NT2/D1 (cell line): ENCODE results near the gene RGS16.
"Not testable (repeated sequence)": the region's sequence is repeated elsewhere in the genome, so short reads cannot be mapped to it uniquely, and the experiment has no call there.

Experiments used
- DNase-seq: peaks from one replicate; pipeline ENCODE4 v3.0.0-alpha.2; 2011; ENCODE audit warnings: low read depth, low spot score
- H3K27me3 ChIP-seq: 2 replicates; pipeline ENCODE4 v1.6.0; 2011; ENCODE audit warnings: mild to moderate bottlenecking; ENCODE audit not compliant: insufficient read length, insufficient read depth
- H3K36me3 ChIP-seq: 2 replicates; pipeline ENCODE4 v1.6.1; 2011; ENCODE audit warnings: mild to moderate bottlenecking, low read length, mixed read lengths; ENCODE audit not compliant: insufficient read depth, insufficient read length
- H3K4me1 ChIP-seq: 2 replicates; pipeline ENCODE4 v1.5.1; 2011; ENCODE audit not compliant: insufficient read depth, insufficient read length
- H3K4me3 ChIP-seq: 2 replicates; pipeline ENCODE4 v1.5.1; 2011; ENCODE audit warnings: low read depth; ENCODE audit not compliant: insufficient read length
- H3K9ac ChIP-seq: 2 replicates; pipeline ENCODE4 v1.6.0; 2011; ENCODE audit warnings: low read depth; ENCODE audit not compliant: insufficient read length
- H3K9me3 ChIP-seq: 2 replicates; pipeline ENCODE4 v1.5.1; 2011; ENCODE audit warnings: mild to moderate bottlenecking, low read length; ENCODE audit not compliant: insufficient read depth
- SUZ12 ChIP-seq: IDR thresholded peaks from 2 replicates; pipeline ENCODE4 v1.6.1; 2011; ENCODE audit not compliant: insufficient read length, insufficient read depth; ENCODE audit errors: extremely low read depth
- YY1 ChIP-seq: IDR thresholded peaks from 2 replicates; pipeline ENCODE4 v1.6.1; 2011; ENCODE audit not compliant: insufficient read length, insufficient read depth
- ZNF274 ChIP-seq: IDR thresholded peaks from 2 replicates; pipeline ENCODE4 v1.6.1; 2011; ENCODE audit warnings: mild to moderate bottlenecking, low read depth, low read length

Gene RGS16

GRCh38 chr1:182634306-182635072 lies 30.3 kb upstream of the RGS16 start:
- H3K9me3 ChIP-seq, result no peaks in the 10 kb centered on the region
- no peaks in the 10 kb centered on the region for H3K36me3 ChIP-seq
- TF ChIP-seq ZNF274 (no peak), YY1 (no peak), SUZ12 (no peak)
- H3K4me3 ChIP-seq, result no peak overlapping the region
- peaks cover 8% of the 10 kb centered on the region for H3K27me3 ChIP-seq
- peaks cover 24% of the 10 kb centered on the region for H3K4me1 ChIP-seq
- H3K9ac ChIP-seq, result no peak overlapping the region
- no peak for DNase-seq

DNA sequence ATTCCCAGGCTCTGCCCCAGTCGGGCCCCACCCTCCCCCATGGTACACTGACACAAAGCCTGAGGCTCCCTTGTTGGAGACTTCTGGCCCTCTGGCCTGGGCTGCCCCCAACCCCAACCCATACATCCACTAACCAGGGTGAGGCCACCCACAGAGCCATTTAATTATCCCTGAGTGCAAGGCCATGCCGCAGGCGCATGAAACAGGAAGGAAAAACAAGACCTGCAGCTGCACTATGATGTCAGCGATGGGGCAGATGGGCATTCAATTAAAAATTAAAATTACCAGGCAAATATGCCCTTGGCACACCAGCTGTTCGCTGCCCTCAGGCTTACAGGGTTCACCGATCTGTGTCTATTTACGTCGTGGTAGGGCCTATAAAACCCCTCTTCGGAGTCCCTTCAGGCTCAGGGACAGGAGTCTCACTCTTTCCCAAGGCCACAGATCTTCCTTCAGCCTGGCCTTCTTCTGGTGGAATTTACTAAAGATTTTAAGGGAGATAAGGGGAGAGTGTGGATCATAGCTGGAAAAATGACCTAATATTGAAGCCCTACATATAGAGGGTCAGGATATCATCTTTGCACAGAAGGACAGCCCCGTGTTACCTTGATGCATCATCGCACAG lies 29.6 kb upstream of the RGS16 start:
- Histone ChIP-seq H3K9me3 (no peaks in the 10 kb centered on the region), H3K4me1 (peaks cover 24% of the 10 kb centered on the region), H3K4me3 (no peak overlapping the region), H3K9ac (no peak overlapping the region), H3K36me3 (no peaks in the 10 kb centered on the region), H3K27me3 (peaks cover 8% of the 10 kb centered on the region)
- TF ChIP-seq YY1 (no peak), ZNF274 (no peak), SUZ12 (no peak)
- DNase-seq, result no peak

DNA sequence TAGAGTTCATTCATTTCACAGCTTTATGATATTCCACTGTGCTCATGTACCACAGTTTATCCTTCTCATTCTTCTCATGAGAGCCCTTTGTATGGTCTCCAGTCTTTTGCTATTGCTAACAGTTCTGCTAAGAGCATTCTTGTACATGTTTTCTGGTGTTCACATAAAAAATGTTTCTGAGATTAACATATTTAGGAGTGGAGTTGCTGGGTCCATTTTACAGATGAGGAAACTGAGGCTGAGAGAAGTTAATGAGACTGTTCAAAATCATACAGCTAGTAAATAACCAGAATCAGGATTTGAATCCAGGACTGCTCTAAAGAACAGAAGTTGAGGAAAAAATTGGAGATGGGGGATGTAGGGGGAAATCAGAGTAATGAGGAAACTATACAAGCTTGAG lies 28.8 kb upstream of the RGS16 start:
- no peaks in the 10 kb centered on the region for H3K9me3 ChIP-seq
- H3K36me3 ChIP-seq, result no peaks in the 10 kb centered on the region
- peaks cover 8% of the 10 kb centered on the region for H3K27me3 ChIP-seq
- peaks cover 24% of the 10 kb centered on the region for H3K4me1 ChIP-seq
- TF ChIP-seq SUZ12, result no peak
- no peak overlapping the region for H3K4me3 ChIP-seq
- no peak for DNase-seq
- no peak overlapping the region for H3K9ac ChIP-seq

GRCh38 chr1:182632441-182632857 lies 28.3 kb upstream of the RGS16 start:
- H3K9me3 ChIP-seq, H3K4me3 ChIP-seq, DNase-seq, H3K36me3 ChIP-seq, H3K9ac ChIP-seq, H3K27me3 ChIP-seq: not testable (repeated sequence)
- H3K4me1 ChIP-seq, result peaks cover 24% of the 10 kb centered on the region

- H3K9me3 ChIP-seq, result no peaks in the 10 kb centered on the region
- peaks cover 8% of the 10 kb centered on the region for H3K27me3 ChIP-seq
- TF ChIP-seq ZNF274 (no peak), SUZ12 (no peak), YY1 (no peak)
- peaks cover 24% of the 10 kb centered on the region for H3K4me1 ChIP-seq
- DNase-seq, result no peak
- no peak overlapping the region for H3K4me3 ChIP-seq
- H3K36me3 ChIP-seq, result no peaks in the 10 kb centered on the region
- H3K9ac ChIP-seq, result no peak overlapping the region
Measured at GRCh38 chr1:182631954-182632353, 27.8 kb upstream of the RGS16 start.

GRCh38 chr1:182631053-182631677 lies 27.0 kb upstream of the RGS16 start:
- Histone ChIP-seq H3K9ac (no peak overlapping the region), H3K4me3 (no peak overlapping the region), H3K36me3 (no peaks in the 10 kb centered on the region), H3K9me3 (no peaks in the 10 kb centered on the region), H3K4me1 (peaks cover 24% of the 10 kb centered on the region), H3K27me3 (peaks cover 8% of the 10 kb centered on the region)
- no peak for DNase-seq
- TF ChIP-seq ZNF274, result no peak
- TF ChIP-seq YY1, result no peak
- TF ChIP-seq SUZ12, result no peak

DNA sequence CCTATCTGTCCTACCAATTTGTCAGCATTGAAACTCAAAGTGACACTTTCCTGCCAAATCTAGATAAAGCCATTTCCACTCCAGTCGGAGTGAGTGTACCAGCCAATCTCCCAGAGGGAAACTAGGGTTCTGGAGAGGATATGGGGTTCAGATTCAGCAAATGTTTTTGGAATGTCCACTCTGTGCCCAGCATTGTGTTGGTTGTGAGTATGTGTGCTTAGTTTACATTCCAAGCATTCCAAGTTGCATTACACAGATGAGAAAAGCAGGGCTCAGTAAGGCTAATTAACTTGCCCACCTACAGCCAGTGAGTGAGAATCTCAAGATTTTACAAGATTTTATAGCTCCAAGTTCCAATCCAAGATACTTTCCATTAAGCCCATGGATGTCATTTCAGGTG lies 26.4 kb upstream of the RGS16 start:
- H3K4me1 ChIP-seq, result peaks cover 24% of the 10 kb centered on the region
- no peaks in the 10 kb centered on the region for H3K36me3 ChIP-seq
- H3K9me3 ChIP-seq, result no peaks in the 10 kb centered on the region
- DNase-seq, result no peak
- H3K4me3 ChIP-seq, result no peak overlapping the region
- H3K9ac ChIP-seq, result no peak overlapping the region
- H3K27me3 ChIP-seq, result peaks cover 8% of the 10 kb centered on the region
- TF ChIP-seq ZNF274 (no peak), SUZ12 (no peak), YY1 (no peak)
